ENCODE results near the gene SNED1. TPM values are rescaled to one million over a fixed set of nuclear protein-coding genes. Genes with fewer than 3 reads are reported as not detected.

The SNED1 gene
- total and polyA plus RNA-seq, 9 of the 15 experiments (the other 6 are each of a cell fraction or from before 2014, with no cell fraction given): 0.03 to 0.07 (median 0.05) TPM; not detected in 5

DNA sequence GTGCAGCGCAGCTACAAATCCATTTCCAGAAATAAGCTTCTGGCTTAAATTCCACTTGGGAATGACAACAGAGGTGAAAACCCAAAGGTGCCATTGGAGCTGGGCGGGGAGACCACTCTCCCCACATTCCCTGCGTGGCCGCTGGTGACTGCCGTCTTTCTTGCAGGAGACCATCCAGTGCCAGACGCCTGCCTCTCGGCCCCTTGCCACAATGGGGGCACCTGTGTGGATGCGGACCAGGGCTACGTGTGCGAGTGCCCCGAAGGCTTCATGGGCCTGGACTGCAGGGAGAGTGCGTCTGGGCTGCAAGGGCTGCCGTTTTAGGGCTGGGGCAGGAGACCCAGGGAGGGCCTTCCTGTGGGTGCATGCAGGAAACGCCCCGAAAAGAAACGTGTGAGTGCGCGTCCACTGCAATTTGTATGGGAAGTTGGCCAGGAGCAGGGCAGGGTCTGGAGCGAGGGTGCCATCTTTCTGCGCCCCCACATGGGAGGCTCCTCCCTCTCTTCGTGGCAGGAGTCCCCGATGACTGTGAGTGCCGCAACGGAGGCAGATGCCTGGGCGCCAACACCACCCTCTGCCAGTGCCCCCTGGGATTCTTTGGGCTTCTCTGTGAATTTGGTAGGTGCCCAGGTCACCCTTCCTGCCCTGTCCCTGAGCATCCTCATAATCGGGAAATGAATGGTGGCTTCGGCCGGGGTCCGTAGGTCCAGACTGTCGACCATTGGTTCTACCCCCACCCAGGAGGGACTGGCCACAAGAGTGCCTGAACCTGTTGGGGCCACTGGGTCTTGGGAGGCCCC, 49.9 kb downstream of the SNED1 start (continued):
- TF ChIP-seq ZNF76 (CRISPR knock-in tag; IDR thresholded peaks at IDR 0.05; ENCODE audit: borderline replicate concordance) (no peak), MAFK (IDR thresholded peaks at IDR 0.05; ENCODE audit: low read length) (no peak)
- TF ChIP-seq, protein P1, sequence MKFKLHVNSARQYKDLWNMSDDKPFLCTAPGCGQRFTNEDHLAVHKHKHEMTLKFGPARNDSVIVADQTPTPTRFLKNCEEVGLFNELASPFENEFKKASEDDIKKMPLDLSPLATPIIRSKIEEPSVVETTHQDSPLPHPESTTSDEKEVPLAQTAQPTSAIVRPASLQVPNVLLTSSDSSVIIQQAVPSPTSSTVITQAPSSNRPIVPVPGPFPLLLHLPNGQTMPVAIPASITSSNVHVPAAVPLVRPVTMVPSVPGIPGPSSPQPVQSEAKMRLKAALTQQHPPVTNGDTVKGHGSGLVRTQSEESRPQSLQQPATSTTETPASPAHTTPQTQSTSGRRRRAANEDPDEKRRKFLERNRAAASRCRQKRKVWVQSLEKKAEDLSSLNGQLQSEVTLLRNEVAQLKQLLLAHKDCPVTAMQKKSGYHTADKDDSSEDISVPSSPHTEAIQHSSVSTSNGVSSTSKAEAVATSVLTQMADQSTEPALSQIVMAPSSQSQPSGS (CRISPR knock-in tag; IDR thresholded peaks at IDR 0.05): no peak
- TF ChIP-seq, protein P2, sequence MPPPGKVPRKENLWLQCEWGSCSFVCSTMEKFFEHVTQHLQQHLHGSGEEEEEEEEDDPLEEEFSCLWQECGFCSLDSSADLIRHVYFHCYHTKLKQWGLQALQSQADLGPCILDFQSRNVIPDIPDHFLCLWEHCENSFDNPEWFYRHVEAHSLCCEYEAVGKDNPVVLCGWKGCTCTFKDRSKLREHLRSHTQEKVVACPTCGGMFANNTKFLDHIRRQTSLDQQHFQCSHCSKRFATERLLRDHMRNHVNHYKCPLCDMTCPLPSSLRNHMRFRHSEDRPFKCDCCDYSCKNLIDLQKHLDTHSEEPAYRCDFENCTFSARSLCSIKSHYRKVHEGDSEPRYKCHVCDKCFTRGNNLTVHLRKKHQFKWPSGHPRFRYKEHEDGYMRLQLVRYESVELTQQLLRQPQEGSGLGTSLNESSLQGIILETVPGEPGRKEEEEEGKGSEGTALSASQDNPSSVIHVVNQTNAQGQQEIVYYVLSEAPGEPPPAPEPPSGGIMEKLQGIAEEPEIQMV (tag; conservative IDR thresholded peaks at IDR 0.05; ENCODE audit: low read depth): no peak
- TF ChIP-seq, protein P3, sequence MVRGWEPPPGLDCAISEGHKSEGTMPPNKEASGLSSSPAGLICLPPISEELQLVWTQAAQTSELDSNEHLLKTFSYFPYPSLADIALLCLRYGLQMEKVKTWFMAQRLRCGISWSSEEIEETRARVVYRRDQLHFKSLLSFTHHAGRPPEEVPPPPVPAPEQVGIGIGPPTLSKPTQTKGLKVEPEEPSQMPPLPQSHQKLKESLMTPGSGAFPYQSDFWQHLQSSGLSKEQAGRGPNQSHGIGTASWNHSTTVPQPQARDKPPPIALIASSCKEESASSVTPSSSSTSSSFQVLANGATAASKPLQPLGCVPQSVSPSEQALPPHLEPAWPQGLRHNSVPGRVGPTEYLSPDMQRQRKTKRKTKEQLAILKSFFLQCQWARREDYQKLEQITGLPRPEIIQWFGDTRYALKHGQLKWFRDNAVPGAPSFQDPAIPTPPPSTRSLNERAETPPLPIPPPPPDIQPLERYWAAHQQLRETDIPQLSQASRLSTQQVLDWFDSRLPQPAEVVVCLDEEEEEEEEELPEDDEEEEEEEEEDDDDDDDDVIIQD (CRISPR knock-in tag; IDR thresholded peaks at IDR 0.05): no peak
